GM18868 (cell line): ENCODE results near the gene TECR.
"Not testable (repeated sequence)": the region's sequence is repeated elsewhere in the genome, so short reads cannot be mapped to it uniquely, and the experiment has no call there.

Experiments used
- ATAC-seq: cut with Tn5 transposase; IDR thresholded peaks from one replicate; pipeline ENCODE4 v1.9.1; 2021; ENCODE audit warnings: mild to moderate bottlenecking, moderate library complexity; ENCODE audit not compliant: unreplicated experiment

The TECR gene

GRCh38 chr19:14533450-14533849 lies 4.1 kb downstream of the TECR start:
- no peak for ATAC-seq

- no peak for ATAC-seq
These were observed 7.7 kb downstream of the TECR start for GRCh38 chr19:14536926-14537692.

- ATAC-seq, result no peak
These were observed 11.5 kb downstream of the TECR start for GRCh38 chr19:14540741-14541525.

GRCh38 chr19:14541979-14542378 lies 12.6 kb downstream of the TECR start:
- ATAC-seq, result not testable (repeated sequence)

- no peak for ATAC-seq
These were observed 13.4 kb downstream of the TECR start for GRCh38 chr19:14542711-14543328.

DNA sequence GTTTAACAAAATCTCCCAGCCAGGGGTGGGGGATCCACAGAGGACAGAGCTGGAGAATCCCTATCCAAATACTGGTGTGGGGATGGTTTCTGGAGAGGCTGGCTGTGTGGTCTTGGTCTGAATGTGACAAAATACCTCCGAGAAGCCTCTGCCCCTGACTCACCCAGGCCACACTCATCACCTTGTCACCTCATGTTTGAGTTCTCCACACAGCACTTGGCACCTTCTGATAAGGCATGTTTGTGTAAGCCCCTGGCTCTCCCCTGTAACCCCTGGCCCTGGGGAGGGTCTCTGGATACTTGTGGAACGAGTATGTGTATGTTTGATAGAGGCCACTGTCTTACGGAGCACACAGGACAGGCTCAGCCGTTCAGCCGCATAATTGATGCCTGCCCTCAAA lies 14.7 kb downstream of the TECR start:
- ATAC-seq, result no peak

- ATAC-seq, result no peak
These were observed 15.8 kb downstream of the TECR start for GRCh38 chr19:14544977-14545715.

- ATAC-seq, result no peak
These were observed 16.3 kb downstream of the TECR start for GRCh38 chr19:14545716-14546082.

DNA sequence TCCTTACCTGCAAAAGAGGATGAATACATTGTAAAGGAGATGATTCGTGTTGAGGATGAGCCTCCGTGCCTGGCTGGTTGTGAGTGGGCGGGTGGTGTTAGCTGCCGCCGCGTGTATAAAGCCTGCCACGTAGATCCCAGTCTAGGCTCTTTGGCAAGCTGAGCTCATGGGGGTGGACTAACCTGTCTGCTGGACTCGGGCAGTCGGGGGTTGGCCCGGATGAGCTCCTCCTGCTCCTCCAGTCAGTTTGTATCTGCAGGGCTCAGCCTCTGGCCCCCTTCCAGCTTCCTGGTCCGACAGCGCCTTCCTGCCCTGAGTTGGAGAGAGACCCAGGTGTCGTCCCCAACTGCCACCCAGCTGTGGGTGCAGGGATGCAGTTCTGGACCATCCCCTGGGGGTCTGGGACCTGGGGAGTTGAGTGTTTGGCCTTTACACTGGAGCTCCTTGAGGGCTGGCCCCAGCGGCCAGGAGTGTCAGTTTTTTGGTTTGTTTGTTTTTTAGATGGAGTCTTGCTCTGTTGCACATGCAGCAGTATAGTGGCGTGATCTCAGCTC lies 20.9 kb downstream of the TECR start:
- ATAC-seq, result no peak

- not testable (repeated sequence) for ATAC-seq
These were observed 22.0 kb downstream of the TECR start for GRCh38 chr19:14551134-14552005.

DNA sequence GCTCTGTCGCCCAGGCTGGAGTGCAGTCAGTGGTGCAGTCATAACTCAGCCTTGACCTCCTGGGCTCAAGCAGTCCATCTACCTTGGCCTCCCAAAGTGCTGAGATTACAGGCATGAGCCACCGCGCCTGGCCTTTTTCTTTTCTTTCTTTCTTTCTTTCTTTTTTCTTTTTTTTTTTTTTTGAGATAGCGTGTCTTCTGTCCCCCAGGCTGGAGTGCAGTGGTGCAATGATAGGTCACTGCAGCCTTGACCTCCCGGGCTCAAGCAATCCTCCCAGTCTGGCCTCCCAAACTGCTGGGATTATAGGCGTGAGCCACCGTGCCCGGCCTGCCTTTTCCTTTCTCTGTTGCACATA lies 22.6 kb downstream of the TECR start:
- ATAC-seq, result not testable (repeated sequence)

DNA sequence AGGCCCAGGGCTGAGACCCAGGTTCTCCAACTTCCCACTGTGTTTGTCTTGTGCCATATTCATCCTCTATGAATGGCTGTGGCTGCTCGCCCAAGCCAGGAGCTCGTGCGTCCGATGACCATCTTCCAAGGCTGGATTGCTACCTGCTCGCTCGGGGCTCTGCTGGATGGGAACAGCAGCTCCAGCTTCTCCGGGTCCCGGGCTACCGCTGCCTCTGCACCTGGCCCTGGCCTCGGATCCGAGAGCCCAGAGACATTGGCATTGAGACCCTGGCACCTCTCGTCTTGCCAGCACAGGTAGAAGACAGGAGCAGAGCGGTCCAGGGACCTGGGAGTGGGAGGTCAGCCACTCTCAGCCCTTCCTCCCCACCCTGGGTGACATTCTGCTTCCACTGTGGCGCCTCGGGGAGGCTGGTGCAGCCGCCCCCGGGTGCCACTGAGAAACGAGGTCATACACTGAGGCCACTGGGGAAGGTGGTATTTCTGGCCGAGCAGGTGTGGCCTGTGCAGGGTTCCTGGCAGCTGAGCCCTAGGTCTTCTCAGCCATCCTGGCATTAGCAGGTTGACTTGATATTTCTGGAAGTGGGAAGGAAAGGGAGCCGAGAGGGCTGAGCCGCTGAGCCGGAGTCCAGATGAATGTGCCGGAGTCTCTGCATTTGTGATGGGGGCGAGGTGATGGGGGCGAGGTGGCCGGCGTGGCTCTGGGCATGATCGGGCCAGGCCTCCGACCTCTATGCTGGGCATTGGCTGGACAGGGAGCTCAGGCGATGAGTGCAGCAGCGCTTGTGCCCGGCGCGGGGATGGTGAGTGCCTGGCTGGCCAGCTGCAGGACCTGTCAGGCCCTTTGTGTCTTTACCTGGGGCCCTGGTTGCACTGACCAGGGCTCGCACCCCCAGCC lies 23.9 kb downstream of the TECR start:
- ATAC-seq, result no peak

- no peak for ATAC-seq
These were observed 24.5 kb downstream of the TECR start for GRCh38 chr19:14553939-14554243.

- ATAC-seq, result no peak
These were observed 25.0 kb downstream of the TECR start for GRCh38 chr19:14554382-14554812.

DNA sequence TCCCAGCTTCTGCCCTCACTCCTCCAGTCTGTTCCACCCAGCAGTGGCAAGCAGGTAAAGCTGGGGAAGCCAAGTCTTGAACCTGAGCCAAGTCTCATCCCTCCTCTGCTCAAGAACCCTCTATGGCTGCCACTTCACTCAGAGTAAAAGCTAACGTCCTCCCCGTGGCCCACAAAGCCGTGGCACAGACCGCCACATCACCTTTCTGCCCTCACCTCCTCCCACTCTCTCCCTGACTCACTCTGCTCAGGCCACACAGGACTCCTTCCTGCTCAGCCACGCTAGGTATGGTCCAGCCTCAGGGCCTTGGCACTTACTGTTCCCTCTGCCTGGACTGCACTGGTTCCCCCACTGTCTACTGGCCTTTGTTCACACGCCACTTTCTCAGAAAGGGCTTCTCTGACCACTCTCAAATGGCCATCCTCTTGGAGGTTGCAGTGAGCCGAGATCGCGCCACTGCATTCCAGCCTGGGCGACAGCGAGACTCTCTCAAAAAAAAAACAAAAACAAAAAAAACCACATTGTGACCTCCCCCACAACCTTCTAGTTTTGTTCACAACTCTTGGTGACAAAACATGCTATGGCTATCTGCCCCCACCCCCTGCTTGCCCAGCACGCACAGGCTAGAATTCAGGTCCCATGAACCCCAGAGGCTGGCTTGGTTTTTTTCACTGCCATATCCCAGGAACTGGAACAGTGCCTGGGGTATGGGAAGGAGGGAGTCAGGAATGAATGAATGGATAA lies 26.7 kb downstream of the TECR start:
- no peak for ATAC-seq

- no peak for ATAC-seq
These were observed 27.3 kb downstream of the TECR start for GRCh38 chr19:14556662-14557188.

GRCh38 chr19:14558370-14559066 lies 29.1 kb downstream of the TECR start:
- ATAC-seq, result no peak
